AG04449 (cell line): Measurements from ENCODE around the gene TTC23L.

ENCODE experiments used
- CTCF ChIA-PET: fragments of 350-600 bp; formaldehyde crosslinking; extraction: SDS; loops from one replicate; lab custom pipeline; 2021; ENCODE audit warnings: antibody characterized with exemption; lab: Yijun Ruan, JAX
- POLR2A ChIA-PET: fragments of 400-600, 350-600 bp; formaldehyde crosslinking; extraction: SDS; loops from one replicate; lab custom pipeline; 2020; ENCODE audit warnings: antibody characterized with exemption, inconsistent platforms; lab: Yijun Ruan, JAX
- DNase-seq: peaks from one replicate; pipeline ENCODE4 v3.0.0-alpha.2; 2010; ENCODE audit warnings: low read depth, low spot score
- H3K4me3 ChIP-seq: 2 replicates; pipeline ENCODE4 v1.5.1; 2011; ENCODE audit warnings: low read depth, mild to moderate bottlenecking, control low read depth, low read length
- CTCF ChIP-seq: IDR thresholded peaks from one replicate; pipeline ENCODE4 v1.5.1; 2011; ENCODE audit warnings: mild to moderate bottlenecking, moderate library complexity, low read length, control low read depth, inconsistent platforms; ENCODE audit not compliant: insufficient read depth; ENCODE audit errors: missing control alignments

TTC23L gene

GRCh38 chr5:34926318-34926888 is 87.4 kb downstream of the TTC23L start:
- H3K4me3 ChIP-seq, result no peak overlapping the region
- no peak for DNase-seq
- ChIA-PET POLR2A (no interaction called here), CTCF (no interaction called here)
- no peak for TF ChIP-seq CTCF

GRCh38 chr5:34927785-34928184 is 88.8 kb downstream of the TTC23L start:
- no peak for TF ChIP-seq CTCF
- POLR2A ChIA-PET, result interaction anchor here (1.5 kb wide), 1 partner anchor 12 kb away, joined by 14 read pairs; the partner anchor contains the start of genes BRIX1 and RAD1
- no peak for DNase-seq
- CTCF ChIA-PET, result no interaction called here
- no peak overlapping the region for H3K4me3 ChIP-seq

DNA sequence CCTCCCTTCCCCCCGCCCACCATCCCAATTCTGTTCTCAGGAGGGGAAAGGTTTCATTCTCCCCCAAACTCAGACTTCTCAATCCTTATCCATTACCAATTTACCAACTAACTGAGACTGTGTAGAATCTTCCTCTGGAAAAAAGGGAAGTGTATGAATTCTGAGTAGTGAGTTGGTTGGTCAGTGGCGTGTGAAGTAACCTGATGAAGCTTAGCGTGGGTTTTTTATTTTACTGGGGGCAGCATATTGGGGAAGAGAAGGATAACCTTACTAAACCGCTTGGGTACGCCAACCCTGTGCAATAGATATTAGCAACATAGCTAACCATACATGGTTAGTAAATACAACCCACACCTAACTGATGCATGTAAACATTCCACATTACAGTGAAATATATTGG is 89.3 kb downstream of the TTC23L start:
- POLR2A ChIA-PET, result interaction anchor here (1.5 kb wide), 1 partner anchor 12 kb away, joined by 14 read pairs; the partner anchor contains the start of genes BRIX1 and RAD1
- CTCF ChIA-PET, result interaction anchor here (1.6 to 2.5 kb wide), 3 partner anchors 12 to 442 kb away, joined by 3 to 15 read pairs (median 9); partner anchors contain the start of genes BRIX1 and RAD1
- no peak for TF ChIP-seq CTCF
- no peak for DNase-seq
- H3K4me3 ChIP-seq, result no peak overlapping the region

GRCh38 chr5:34929134-34929719 is 90.3 kb downstream of the TTC23L start, which contains the start of gene DNAJC21:
DNAJC21 (plus strand) TSS chr5:34929559; CDS start chr5:34929820, 261 bp downstream.
- H3K4me3 ChIP-seq, result peak within 1 kb of the TSS; percentile 91
- TF ChIP-seq CTCF, result no peak
- POLR2A ChIA-PET, result interaction anchor here (0.7 to 2.1 kb wide), 6 partner anchors 10 to 106 kb away, joined by 3 to 14 read pairs (median 4); partner anchors contain the start of genes BRIX1 and RAD1
- CTCF ChIA-PET, result interaction anchor here (1.0 to 2.5 kb wide), 4 partner anchors 11 to 443 kb away, joined by 3 to 15 read pairs (median 6); partner anchors contain the start of genes BRIX1 and RAD1
- DNase-seq, result peak; percentile 66

DNA sequence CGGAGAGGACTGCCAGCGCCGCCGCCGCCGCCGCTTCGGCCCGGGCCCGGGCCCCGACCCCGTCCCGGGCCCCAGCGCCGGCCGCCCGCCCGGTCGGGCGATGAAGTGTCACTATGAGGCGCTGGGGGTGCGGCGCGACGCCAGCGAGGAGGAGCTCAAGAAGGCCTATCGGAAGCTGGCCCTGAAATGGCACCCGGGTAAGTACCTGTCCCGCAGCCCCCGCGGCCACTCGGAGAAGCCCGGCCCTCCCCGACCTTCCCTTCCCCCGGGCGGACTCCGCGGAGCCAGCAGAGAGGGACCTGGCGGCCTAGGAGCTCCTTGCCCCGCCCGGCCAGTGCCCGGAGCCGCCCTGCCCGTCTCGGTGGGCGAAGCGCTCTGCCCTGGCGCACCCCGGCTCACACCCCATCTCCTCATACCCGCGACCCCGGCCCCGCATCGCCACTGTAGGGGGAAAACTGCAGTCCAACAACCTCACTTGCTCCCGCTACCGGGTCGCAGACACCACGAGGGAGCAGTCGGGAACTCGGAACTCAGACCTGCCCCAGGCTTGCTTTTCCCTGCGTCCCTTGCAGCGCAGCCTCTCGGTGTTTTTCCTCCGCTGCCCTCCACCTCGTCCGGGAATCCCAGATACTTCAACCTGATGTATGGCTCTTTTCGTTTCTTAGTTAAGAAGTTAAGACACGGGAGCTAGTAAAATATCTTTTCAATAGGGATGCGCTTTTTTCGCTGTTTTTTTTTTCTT is 90.9 kb downstream of the TTC23L start:
- DNase-seq, result no peak

More for the DNA sequence above, 90.9 kb downstream of the TTC23L start:
- POLR2A ChIA-PET, result interaction anchor here (0.7 to 2.1 kb wide), 6 partner anchors 9 to 107 kb away, joined by 3 to 8 read pairs (median 3); partner anchors contain the start of genes BRIX1 and RAD1
- no peak for TF ChIP-seq CTCF
- H3K4me3 ChIP-seq, result peak overlapping the region; percentile 91
- CTCF ChIA-PET, result interaction anchor here (0.9 to 2.5 kb wide), 6 partner anchors 9 to 444 kb away, joined by 3 to 15 read pairs (median 3); partner anchors contain the start of genes BRIX1 and RAD1
